Measurements from ENCODE around the gene UBE2M.
"Not testable (repeated sequence)": the region's sequence is repeated elsewhere in the genome, so short reads cannot be mapped to it uniquely, and the experiment has no call there.

The UBE2M gene

GRCh38 chr19:58558066-58558622 is at the start of gene UBE2M:
Gene UBE2M, minus strand, starts transcription at chr19:58558611. Its CDS starts 230 bp downstream, at chr19:58558381.
- peak; percentile 38 for DNase-seq

- not testable (repeated sequence) for DNase-seq
Observed at GRCh38 chr19:58607213-58607612, 48.8 kb upstream of the UBE2M start.

GRCh38 chr19:58606251-58606896 is 48.0 kb upstream of the UBE2M start:
- not testable (repeated sequence) for DNase-seq

GRCh38 chr19:58586133-58586765 is 27.8 kb upstream of the UBE2M start:
- no peak for DNase-seq

- DNase-seq, result no peak
Observed at GRCh38 chr19:58585442-58586132, 27.2 kb upstream of the UBE2M start.

GRCh38 chr19:58584498-58585441 is 26.4 kb upstream of the UBE2M start:
- no peak for DNase-seq

GRCh38 chr19:58582985-58583384 is 24.6 kb upstream of the UBE2M start:
- DNase-seq, result no peak

- DNase-seq, result peak; percentile 94
Observed at GRCh38 chr19:58581227-58582141, 23.1 kb upstream of the UBE2M start.

- DNase-seq, result no peak
Observed at GRCh38 chr19:58579473-58580142, 21.2 kb upstream of the UBE2M start.

GRCh38 chr19:58578012-58578925 is 19.9 kb upstream of the UBE2M start:
- DNase-seq, result no peak

- DNase-seq, result not testable (repeated sequence)
Observed at GRCh38 chr19:58577581-58577980, 19.2 kb upstream of the UBE2M start.

- peak; percentile 94 for DNase-seq
Observed at GRCh38 chr19:58575183-58576041, 17.0 kb upstream of the UBE2M start.

GRCh38 chr19:58573658-58574164 is 15.3 kb upstream of the UBE2M start:
- DNase-seq, result no peak

GRCh38 chr19:58572818-58573657 is 14.6 kb upstream of the UBE2M start, which contains the start of gene MZF1:
Gene MZF1, minus strand, starts transcription at chr19:58573335. Its CDS starts 1,946 bp downstream, at chr19:58571389.
- peak; percentile 100 for DNase-seq

- DNase-seq, result peak; percentile 22
Observed at GRCh38 chr19:58572026-58572817, 13.8 kb upstream of the UBE2M start.

GRCh38 chr19:58571575-58571947 is 13.2 kb upstream of the UBE2M start:
- DNase-seq, result no peak
